ENCODE measurements around the gene ALDH8A1.

Gene ALDH8A1

GRCh38 chr6:134949927-134950326 lies at the start of gene ALDH8A1:
Gene ALDH8A1, minus strand, starts transcription at chr6:134950101. Its CDS starts 48 bp downstream, at chr6:134950053.
- no peak for DNase-seq

- no peak for DNase-seq
Measured at GRCh38 chr6:134999107-134999506, 49.2 kb upstream of the ALDH8A1 start.

- no peak for DNase-seq
Measured at GRCh38 chr6:134997133-134997995, 47.5 kb upstream of the ALDH8A1 start.

- no peak for DNase-seq
Measured at GRCh38 chr6:134995536-134995935, 45.6 kb upstream of the ALDH8A1 start.

- DNase-seq = no peak
Measured at GRCh38 chr6:134994431-134994830, 44.5 kb upstream of the ALDH8A1 start.

GRCh38 chr6:134992155-134992554 lies 42.3 kb upstream of the ALDH8A1 start:
- no peak for DNase-seq

GRCh38 chr6:134990262-134990661 lies 40.4 kb upstream of the ALDH8A1 start:
- no peak for DNase-seq

GRCh38 chr6:134984821-134985220 lies 34.9 kb upstream of the ALDH8A1 start:
- DNase-seq = no peak

- DNase-seq = no peak
Measured at GRCh38 chr6:134983823-134984222, 33.9 kb upstream of the ALDH8A1 start.

GRCh38 chr6:134982161-134982560 lies 32.3 kb upstream of the ALDH8A1 start:
- DNase-seq = no peak

- DNase-seq = no peak
Measured at GRCh38 chr6:134980846-134981245, 30.9 kb upstream of the ALDH8A1 start.

- DNase-seq = no peak
Measured at GRCh38 chr6:134979142-134979541, 29.2 kb upstream of the ALDH8A1 start.

GRCh38 chr6:134974370-134974769 lies 24.5 kb upstream of the ALDH8A1 start:
- DNase-seq = no peak

- DNase-seq = no peak
Measured at GRCh38 chr6:134967711-134968110, 17.8 kb upstream of the ALDH8A1 start.

- DNase-seq = no peak
Measured at GRCh38 chr6:134964451-134965203, 14.7 kb upstream of the ALDH8A1 start.

GRCh38 chr6:134962421-134962820 lies 12.5 kb upstream of the ALDH8A1 start:
- no peak for DNase-seq

GRCh38 chr6:134961366-134961765 lies 11.5 kb upstream of the ALDH8A1 start:
- no peak for DNase-seq

GRCh38 chr6:134959603-134960002 lies 9.7 kb upstream of the ALDH8A1 start:
- DNase-seq = no peak

- no peak for DNase-seq
Measured at GRCh38 chr6:134956676-134957075, 6.8 kb upstream of the ALDH8A1 start.

GRCh38 chr6:134956032-134956431 lies 6.1 kb upstream of the ALDH8A1 start:
- no peak for DNase-seq

GRCh38 chr6:134954272-134955000 lies 4.5 kb upstream of the ALDH8A1 start:
- no peak for DNase-seq

- DNase-seq = no peak
Measured at GRCh38 chr6:134951494-134952263, 1.8 kb upstream of the ALDH8A1 start.

- no peak for DNase-seq
Measured at GRCh38 chr6:134950482-134950881, 581 bp upstream of the ALDH8A1 start.
